Right lobe of liver (tissue), 6 donors: ENCODE measurements around the gene SMIM41. TPM values are rescaled to one million over a fixed set of nuclear protein-coding genes. Genes with fewer than 3 reads are reported as not detected.

Experiments used
- ATAC-seq, 4 donors: fragments of 200-7000 bp; cut with Tn5 transposase; one replicate each; pipeline ENCODE4 v1.9.1; 2020; ENCODE audit warnings: mild to moderate bottlenecking in 4 of 4, moderate library complexity in 4 of 4
- DNase-seq, 3 donors: peaks; one replicate each; pipeline ENCODE4 v3.0.0-alpha.2; 2020
- H3K27ac ChIP-seq, 3 donors: fragments of 200-600 bp; one replicate each; pipeline ENCODE4 v1.8.0; 2022
- H3K27me3 ChIP-seq, 2 donors: fragments of 200-600 bp; one replicate each; pipeline ENCODE4 v1.8.0; 2022
- H3K36me3 ChIP-seq, 4 donors: fragments of 200-600 bp; sonication (generic) in 1 of 4; one replicate each; pipeline versions ENCODE4 v1.5.1 to v1.8.0; 2017 to 2022; ENCODE audit warnings: control low read depth in 1 of 4
- H3K4me1 ChIP-seq, 4 donors: fragments of 200-600 bp; sonication (generic) in 1 of 4; one replicate each; pipeline versions ENCODE4 v1.5.1 to v1.8.0; 2017 to 2022; ENCODE audit warnings: control low read depth in 1 of 4
- H3K4me3 ChIP-seq, 3 donors: fragments of 200-600 bp; one replicate each; pipeline ENCODE4 v1.8.0; 2022
- H3K9me3 ChIP-seq, 4 donors: fragments of 200-600 bp; sonication (generic) in 1 of 4; one replicate each; pipeline versions ENCODE4 v1.5.1 to v1.8.0; 2017 to 2022; ENCODE audit warnings: control low read depth in 1 of 4
- CTCF ChIP-seq, 4 donors: fragments of 200-600 bp in 3 of 4; fragments of 450-650 bp in 1 of 4; IDR thresholded peaks; one replicate each; pipeline versions ENCODE4 v1.5.1 to v1.8.0; 2016 to 2022; ENCODE audit warnings: antibody characterized with exemption in 4 of 4, mild to moderate bottlenecking in 2 of 4
- POLR2A ChIP-seq: fragments of 450-650 bp; IDR thresholded peaks from one replicate; pipeline ENCODE4 v1.6.1; 2017; ENCODE audit warnings: antibody characterized with exemption, mild to moderate bottlenecking
- WGBS: methylation state at CpG from one replicate; pipeline ENCODE4 v1.1.6; 2018; ENCODE audit warnings: low coverage, low lambda C conversion rate; ENCODE audit not compliant: insufficient coverage; ENCODE audit errors: missing lambda C conversion rate; 5-methylcytosine and 5-hydroxymethylcytosine counted together
- intact Hi-C, 2 donors: fragments of 100-400 bp; cut with DNase I; formaldehyde crosslinking; loops; one replicate each; pipeline versions ENCODE4 v1.11.2 to v1.14.1; 2022
- long read RNA-seq: library from polyadenylated mRNA; unstranded; transcript quantifications from one replicate; pipeline ENCODE4 v2.0.0, GENCODE V29; 2019
- total RNA-seq, 6 experiments: library from RNA; depleted of rRNA in 2 of 6; stranded (reverse); fragments of >200 nt in 2 of 6; fragmentation: NEBNext Ultra II Directional in 3 of 6; extraction: Animal tissue kit (Norgen Biotek cat#: 25700) in 3 of 6; gene quantifications; one replicate each; pipeline versions ENCODE4 v1.1.0 to v1.2.4, GENCODE V29; 2016 to 2023
- donor health status: DM: no; HTN: yes; CAD: no.
- donor health status: DM: no; HTN: no; CAD: no.
- donor health status: DM: no; HTN: no; CAD: no.
- donor health status: DM: no; HTN: yes; CAD: no.
- donor health status: DM: no; HTN: yes; CAD: no.

The SMIM41 gene
- total RNA-seq, result not detected
- long read RNA-seq, result 0 reads

DNA sequence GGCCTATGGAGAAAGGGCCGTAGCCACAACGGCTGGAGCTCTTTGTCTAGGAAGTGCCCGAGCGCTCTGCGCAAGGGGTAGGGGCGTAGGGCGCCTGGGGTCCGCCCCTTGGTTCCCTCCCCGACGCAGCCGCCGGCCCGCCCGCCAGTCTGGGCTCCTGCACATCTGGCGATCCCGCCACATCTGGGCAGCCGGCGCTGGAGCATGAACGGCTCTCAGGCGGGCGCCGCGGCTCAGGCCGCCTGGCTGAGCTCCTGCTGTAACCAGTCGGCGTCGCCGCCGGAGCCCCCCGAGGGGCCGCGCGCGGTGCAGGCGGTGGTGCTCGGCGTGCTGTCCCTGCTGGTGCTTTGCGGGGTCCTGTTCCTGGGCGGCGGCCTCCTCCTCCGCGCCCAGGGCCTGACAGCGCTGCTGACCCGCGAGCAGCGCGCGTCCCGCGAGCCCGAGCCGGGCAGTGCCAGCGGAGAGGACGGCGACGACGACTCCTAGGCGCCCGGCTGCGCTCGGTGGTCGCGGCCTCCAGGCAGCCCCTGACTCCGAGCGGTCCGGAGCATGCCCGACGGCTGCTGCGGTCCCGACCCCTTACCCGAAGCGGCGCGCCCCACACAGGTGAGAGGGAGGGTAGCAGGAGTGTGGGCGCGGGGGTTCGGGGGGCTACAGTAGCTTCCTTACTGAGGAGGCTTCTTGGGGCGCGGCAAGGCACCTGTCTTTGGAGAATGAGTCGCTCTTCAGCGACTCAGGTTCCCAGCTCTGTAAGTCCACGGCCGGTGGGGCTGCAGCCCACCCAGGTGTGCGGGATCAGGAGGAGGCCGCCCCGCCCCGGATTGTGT, at the start of gene SMIM41:
SMIM41 (plus strand) TSS at position 129 of the 827 bp plus-strand sequence; CDS start at position 205, 76 bp downstream.
- Histone ChIP-seq H3K27ac (no peak within 1 kb of the TSS), H3K4me3 (no peak within 1 kb of the TSS), H3K36me3 (peaks cover 0 to 23% (median 8%) of the 10 kb centered on the region in 4 donors), H3K27me3 (no peaks in the 10 kb centered on the region), H3K9me3 (no peaks in the 10 kb centered on the region), H3K4me1 (peaks cover 0 to 34% (median 12%) of the 10 kb centered on the region in 4 donors)
- no peak for DNase-seq
- WGBS, result no CpG with 5 or more reads among the region's 87 CpGs
- TF ChIP-seq POLR2A (no peak), CTCF (IDR thresholded peaks at IDR 0.05) (no peak)
- intact Hi-C loops, result loop anchor here (5.0 kb wide), 2 partner anchors 43 to 52 kb away; no protein-coding TSS in a partner anchor
- ATAC-seq, result no peak

DNA sequence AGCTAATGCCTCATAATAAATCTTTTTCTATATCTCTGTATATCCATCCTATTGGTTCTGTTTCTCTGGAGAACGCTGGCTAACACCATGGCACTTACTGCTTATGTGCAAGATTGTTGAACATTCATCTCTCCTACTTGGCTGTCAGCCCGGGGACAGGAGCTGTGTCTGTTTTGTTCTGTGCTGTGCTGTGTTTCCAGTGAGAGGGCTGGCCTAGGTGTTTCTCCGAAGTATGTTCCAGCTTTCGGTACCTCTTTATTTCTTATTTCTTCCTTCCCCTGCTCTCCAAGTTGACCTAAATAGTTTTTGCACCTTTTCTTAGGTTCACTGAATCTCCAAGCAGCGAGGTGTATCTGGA, 47.1 kb upstream of the SMIM41 start:
- H3K9me3 ChIP-seq, result no peaks in the 10 kb centered on the region
- peak overlapping the region in 2 of 3 donors; percentile 19 to 42 for H3K4me3 ChIP-seq
- H3K4me1 ChIP-seq, result peaks cover 0 to 17% (median 0%) of the 10 kb centered on the region in 4 donors
- TF ChIP-seq CTCF (IDR thresholded peaks at IDR 0.05) (no peak), POLR2A (no peak)
- H3K27me3 ChIP-seq, result no peaks in the 10 kb centered on the region
- peak overlapping the region; percentile 40 to 94 (median 85) for H3K27ac ChIP-seq
- no peaks in the 10 kb centered on the region for H3K36me3 ChIP-seq
- DNase-seq (peak in 2 of 3 donors; percentile 57 to 86), ATAC-seq (peak; percentile 54 to 67 (median 60))
- intact Hi-C loops, result no loop called here
- WGBS, result 3% methylated on average over 5 of the region's 5 CpGs

DNA sequence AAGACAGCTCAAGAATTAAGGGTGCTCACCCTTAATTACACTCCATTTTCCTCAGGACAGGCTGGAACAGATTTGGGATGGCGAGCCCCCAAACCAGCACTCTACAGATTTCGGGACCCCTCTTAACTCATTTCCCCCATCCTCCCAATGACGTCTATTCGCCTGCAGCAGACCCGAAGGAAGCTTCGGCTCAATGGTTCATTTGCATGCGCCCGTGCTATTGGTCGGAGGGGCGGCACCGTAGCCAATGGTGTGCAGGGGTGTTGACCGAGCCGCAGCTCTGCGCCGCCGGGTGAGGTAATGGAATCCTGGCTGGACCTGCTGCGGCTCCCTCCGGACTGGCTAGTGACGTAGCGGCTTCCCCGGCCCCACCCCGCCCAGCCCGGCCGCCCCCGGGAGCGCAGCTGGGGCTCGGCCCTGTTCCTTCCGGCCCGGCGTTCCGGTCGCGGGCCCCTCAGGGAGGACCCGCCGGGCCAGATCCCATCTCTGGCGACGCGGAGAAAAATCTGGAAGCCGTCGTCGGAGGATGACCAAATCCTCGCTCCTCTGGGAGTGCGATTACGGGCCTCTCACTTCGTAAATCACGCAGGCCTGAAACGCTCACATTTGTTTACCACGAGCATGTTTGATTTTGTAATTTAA, 46.6 kb upstream of the SMIM41 start:
- peaks cover 0 to 17% (median 0%) of the 10 kb centered on the region in 4 donors for H3K4me1 ChIP-seq
- WGBS, result 1% methylated on average over 34 of the region's 48 CpGs
- H3K9me3 ChIP-seq, result no peaks in the 10 kb centered on the region
- no peaks in the 10 kb centered on the region for H3K27me3 ChIP-seq
- H3K27ac ChIP-seq, result peak overlapping the region; percentile 69 to 94 (median 85)
- intact Hi-C loops, result no loop called here
- DNase-seq (peak; percentile 99), ATAC-seq (peak; percentile 91 to 96 (median 94))
- H3K36me3 ChIP-seq, result no peaks in the 10 kb centered on the region
- H3K4me3 ChIP-seq, result peak overlapping the region; percentile 2 to 42 (median 31)
- peak; percentile 77 for TF ChIP-seq POLR2A
- no peak for TF ChIP-seq CTCF (IDR thresholded peaks at IDR 0.05)

DNA sequence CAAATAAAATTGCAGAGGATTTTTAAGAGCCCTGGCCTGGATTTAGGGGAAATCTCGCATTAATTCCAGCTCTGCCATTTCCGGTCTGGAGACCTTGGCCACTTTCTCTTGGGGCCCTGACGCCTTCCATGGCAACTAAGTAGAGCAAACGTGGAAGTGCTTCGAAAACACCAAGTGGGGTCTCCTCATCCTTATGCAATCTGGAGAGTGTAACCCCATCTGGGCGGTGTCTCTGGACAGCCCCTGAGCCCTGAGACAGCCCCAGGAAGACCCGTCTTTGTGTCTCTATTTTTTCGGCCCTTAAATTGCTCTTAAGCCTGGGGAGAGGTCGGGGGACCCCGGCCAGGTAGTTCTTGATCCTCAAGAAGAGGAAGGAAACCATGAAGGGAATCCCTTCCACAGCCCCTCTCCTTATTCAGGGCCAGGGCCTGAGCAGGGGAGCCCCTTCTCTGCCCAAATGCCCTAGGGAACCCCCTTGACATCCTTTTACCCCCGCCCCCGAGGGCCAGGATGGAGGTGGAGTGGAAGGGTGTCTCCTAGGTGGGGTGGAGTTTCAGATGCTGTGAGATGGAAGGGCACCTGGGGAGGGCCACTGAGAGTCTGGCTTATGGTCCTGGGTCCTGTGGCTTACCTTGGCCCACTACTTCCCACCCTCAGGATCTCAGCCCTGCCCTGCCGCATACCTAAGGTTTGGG, 45.9 kb upstream of the SMIM41 start:
- peak overlapping the region; percentile 2 to 42 (median 31) for H3K4me3 ChIP-seq
- H3K27ac ChIP-seq, result peak overlapping the region; percentile 69 to 94 (median 85)
- H3K36me3 ChIP-seq, result no peaks in the 10 kb centered on the region
- ATAC-seq, result no peak
- intact Hi-C loops, result no loop called here
- DNase-seq, result no peak
- no peaks in the 10 kb centered on the region for H3K27me3 ChIP-seq
- 54% methylated on average over 6 of the region's 13 CpGs for WGBS
- TF ChIP-seq CTCF (IDR thresholded peaks at IDR 0.05), result no peak
- TF ChIP-seq POLR2A, result no peak
- peaks cover 0 to 17% (median 0%) of the 10 kb centered on the region in 4 donors for H3K4me1 ChIP-seq
- H3K9me3 ChIP-seq, result no peaks in the 10 kb centered on the region
